ENCODE measurements around the gene ARHGEF16. TPM values are rescaled to one million over a fixed set of nuclear protein-coding genes. Genes with fewer than 3 reads are reported as not detected.

The ARHGEF16 gene
- total RNA-seq: 10 to 100 TPM; 47.7 to 64.7 TPM
- polyA plus RNA-seq (2013, experiment 1 of 2): 8.9 TPM
- 8.4 TPM for polyA plus RNA-seq (2013, experiment 2 of 2)
- long read RNA-seq, experiment 1, transcript ARHGEF16-203 (15 exons, 3,061 nt): major isoform, 8 of 29 reads
- long read RNA-seq, experiment 1, partial matches to known transcripts: 12 of 29 reads
- long read RNA-seq, experiment 1, other reads (novel, unspliced or antisense): 9 of 29 reads
- long read RNA-seq, experiment 2, transcript ARHGEF16-203 (15 exons, 3,061 nt): major isoform, 73 of 171 reads
- long read RNA-seq, experiment 2, partial matches to known transcripts: 7 of 171 reads
- long read RNA-seq, experiment 2, other reads (novel, unspliced or antisense): 86 of 171 reads
- long read RNA-seq, experiment 3, transcript ARHGEF16-203 (15 exons, 3,061 nt): major isoform, 306 of 582 reads
- long read RNA-seq, experiment 3, partial matches to known transcripts: 26 of 582 reads
- long read RNA-seq, experiment 3, other reads (novel, unspliced or antisense): 247 of 582 reads
- long read RNA-seq, experiment 4, partial matches to known transcripts: 4 of 5 reads
- long read RNA-seq, experiment 4, other reads (novel, unspliced or antisense): 1 of 5 reads

GRCh38 chr1:3453891-3454810, at the start of gene ARHGEF16:
Gene ARHGEF16 (plus strand): TSS chr1:3454665. CDS start chr1:3463085, 8,420 bp downstream.
- no peaks in the 10 kb centered on the region for H3K9me3 ChIP-seq (ENCODE audit: control insufficient read depth, low read length)
- TF ChIP-seq CTCF (conservative IDR thresholded peaks at IDR 0.05): peak; percentile 79
- peaks cover 14% of the 10 kb centered on the region for H3K36me3 Mint-ChIP-seq (ENCODE audit: low read depth)
- no peaks in the 10 kb centered on the region for H3K9me3 Mint-ChIP-seq
- H3K27me3 ChIP-seq (ENCODE audit: control insufficient read depth, insufficient read depth, low read length, poor library complexity, severe bottlenecking): peaks cover 4% of the 10 kb centered on the region
- peak within 1 kb of the TSS; percentile 90 for H3K4me3 ChIP-seq (ENCODE audit: low read length)
- H3K4me3 Mint-ChIP-seq: peak within 1 kb of the TSS; percentile 81
- H3K27ac Mint-ChIP-seq: peak within 1 kb of the TSS; percentile 93
- peak within 1 kb of the TSS; percentile 89 for H3K9ac ChIP-seq (ENCODE audit: extremely low read depth, low read length, poor library complexity, severe bottlenecking)
- peaks cover 13% of the 10 kb centered on the region for H3K4me1 ChIP-seq (ENCODE audit: control insufficient read depth, insufficient read depth, low read length)
- peak; percentile 97 for DNase-seq
- peaks cover 8% of the 10 kb centered on the region for H3K4me1 Mint-ChIP-seq
- H3K36me3 ChIP-seq (ENCODE audit: control insufficient read depth, insufficient read depth, low read length): peaks cover 12% of the 10 kb centered on the region
- peak within 1 kb of the TSS; percentile 60 for H3K27ac ChIP-seq (ENCODE audit: low read depth, low read length)
- 8 to 16% methylated on average over 23 to 84 of the region's 84 CpGs for WGBS, 2 experiments (ENCODE audit: insufficient coverage in 1 of 2, insufficient read length in 1 of 2)
- H3K27me3 Mint-ChIP-seq (ENCODE audit: insufficient read depth): no peaks in the 10 kb centered on the region

- TF ChIP-seq CTCF (conservative IDR thresholded peaks at IDR 0.05): no peak
- H3K4me3 ChIP-seq (ENCODE audit: low read length): no peak overlapping the region
- no peak for DNase-seq
- H3K27ac ChIP-seq (ENCODE audit: low read depth, low read length): no peak overlapping the region
- no peak overlapping the region for H3K9ac ChIP-seq (ENCODE audit: extremely low read depth, low read length, poor library complexity, severe bottlenecking)
- no peaks in the 10 kb centered on the region for H3K36me3 ChIP-seq (ENCODE audit: control insufficient read depth, insufficient read depth, low read length)
- no peaks in the 10 kb centered on the region for H3K9me3 Mint-ChIP-seq
- H3K4me3 Mint-ChIP-seq: no peak overlapping the region
- no peak overlapping the region for H3K27ac Mint-ChIP-seq
- 94% methylated on average over 11 to 27 of the region's 27 CpGs for WGBS, 2 experiments (ENCODE audit: insufficient coverage in 1 of 2, insufficient read length in 1 of 2)
- H3K36me3 Mint-ChIP-seq (ENCODE audit: low read depth): no peaks in the 10 kb centered on the region
- peaks cover 3% of the 10 kb centered on the region for H3K4me1 Mint-ChIP-seq
- no peaks in the 10 kb centered on the region for H3K4me1 ChIP-seq (ENCODE audit: control insufficient read depth, insufficient read depth, low read length)
- H3K27me3 ChIP-seq (ENCODE audit: control insufficient read depth, insufficient read depth, low read length, poor library complexity, severe bottlenecking): no peaks in the 10 kb centered on the region
- no peaks in the 10 kb centered on the region for H3K27me3 Mint-ChIP-seq (ENCODE audit: insufficient read depth)
- no peaks in the 10 kb centered on the region for H3K9me3 ChIP-seq (ENCODE audit: control insufficient read depth, low read length)
Observed at GRCh38 chr1:3404801-3405200, 49.7 kb upstream of the ARHGEF16 start.

- Histone ChIP-seq H3K36me3 (ENCODE audit: control insufficient read depth, insufficient read depth, low read length) (no peaks in the 10 kb centered on the region), H3K27ac (ENCODE audit: low read depth, low read length) (no peak overlapping the region), H3K4me3 (ENCODE audit: low read length) (no peak overlapping the region), H3K27me3 (ENCODE audit: control insufficient read depth, insufficient read depth, low read length, poor library complexity, severe bottlenecking) (no peaks in the 10 kb centered on the region), H3K9ac (ENCODE audit: extremely low read depth, low read length, poor library complexity, severe bottlenecking) (no peak overlapping the region), H3K9me3 (ENCODE audit: control insufficient read depth, low read length) (no peaks in the 10 kb centered on the region), H3K4me1 (ENCODE audit: control insufficient read depth, insufficient read depth, low read length) (no peaks in the 10 kb centered on the region)
- Mint-ChIP-seq H3K4me3 (no peak overlapping the region), H3K9me3 (no peaks in the 10 kb centered on the region), H3K4me1 (peaks cover 3% of the 10 kb centered on the region), H3K36me3 (ENCODE audit: low read depth) (no peaks in the 10 kb centered on the region), H3K27me3 (ENCODE audit: insufficient read depth) (no peaks in the 10 kb centered on the region), H3K27ac (no peak overlapping the region)
- no peak for DNase-seq
- no peak for TF ChIP-seq CTCF (conservative IDR thresholded peaks at IDR 0.05)
- 94 to 95% methylated on average over 25 to 29 of the region's 30 CpGs for WGBS, 2 experiments (ENCODE audit: insufficient coverage in 1 of 2, insufficient read length in 1 of 2)
Observed at GRCh38 chr1:3405491-3405890, 49.0 kb upstream of the ARHGEF16 start.

Data from endodermal cell (in vitro differentiated cells).